Caco-2 (cell line): Measurements from ENCODE around the gene MRPS25. TPM values are rescaled to one million over a fixed set of nuclear protein-coding genes. Genes with fewer than 3 reads are reported as not detected.

Experiments
- BruUV-seq: library from RNA; stranded (reverse); fragments of 400-500 nt; replicated peaks from 2 replicates; lab custom pipeline; 2021; lab: Mats Ljungman, UMichigan
- CTCF ChIA-PET: fragments of 300-600 bp; sonication (Branson Sonifier 250); formaldehyde crosslinking; loops from one replicate; lab custom pipeline; 2022; ENCODE audit warnings: antibody characterized with exemption; lab: Charles Lee
- POLR2A ChIA-PET: fragments of 300-600 bp; sonication (Branson Sonifier 250); formaldehyde crosslinking; loops from one replicate; lab custom pipeline; 2022; ENCODE audit warnings: antibody characterized with exemption; lab: Charles Lee
- DNase-seq, 2 experiments: peaks; one replicate each; pipeline versions ENCODE4 v3.0.0 to v3.0.0-alpha.2; 2020 to 2022
- H3K27me3 ChIP-seq: replicated peaks from 2 replicates; pipeline ENCODE4 v1.6.0; 2011; ENCODE audit warnings: low read length; ENCODE audit not compliant: control insufficient read depth, insufficient read depth
- H3K36me3 ChIP-seq: 2 replicates; pipeline ENCODE4 v1.5.1; 2011; ENCODE audit warnings: low read length; ENCODE audit not compliant: control insufficient read depth, insufficient read depth
- H3K4me1 ChIP-seq: fragments of 250-450 bp; sonication (Bioruptor Pico); 2 replicates; pipeline ENCODE4 v1.5.1; 2020; ENCODE audit warnings: mild to moderate bottlenecking
- H3K4me3 ChIP-seq: 2 replicates; pipeline ENCODE4 v1.5.1; 2011; ENCODE audit warnings: low read depth, mild to moderate bottlenecking, control low read depth, low read length
- H3K9me3 ChIP-seq: fragments of 250-450 bp; sonication (Bioruptor Pico); 2 replicates; pipeline ENCODE4 v1.5.1; 2020; ENCODE audit warnings: mild to moderate bottlenecking, moderate library complexity
- H3K27ac Mint-ChIP-seq: one replicate; pipeline ENCODE4 v1.8.0; 2022; ENCODE audit warnings: mixed read lengths; ENCODE audit not compliant: unreplicated experiment
- H3K27me3 Mint-ChIP-seq: one replicate; pipeline ENCODE4 v1.8.0; 2022; ENCODE audit warnings: mixed read lengths; ENCODE audit not compliant: insufficient read depth, unreplicated experiment
- H3K36me3 Mint-ChIP-seq: one replicate; pipeline ENCODE4 v1.8.0; 2022; ENCODE audit warnings: mild to moderate bottlenecking, mixed read lengths; ENCODE audit not compliant: insufficient read depth, unreplicated experiment
- H3K4me1 Mint-ChIP-seq: one replicate; pipeline ENCODE4 v1.8.0; 2022; ENCODE audit warnings: low read depth, mixed read lengths; ENCODE audit not compliant: unreplicated experiment
- H3K4me3 Mint-ChIP-seq: one replicate; pipeline ENCODE4 v1.8.0; 2022; ENCODE audit warnings: mild to moderate bottlenecking, moderate library complexity, mixed read lengths; ENCODE audit not compliant: unreplicated experiment
- H3K9me3 Mint-ChIP-seq: one replicate; pipeline ENCODE4 v1.8.0; 2022; ENCODE audit warnings: mixed read lengths; ENCODE audit not compliant: unreplicated experiment
- CTCF ChIP-seq, 2 experiments: fragments of 200-600 bp in 1 of 2; IDR thresholded peaks; 1 replicate in 1 of 2; 2 replicates in 1 of 2; pipeline versions ENCODE4 v1.5.1 to v1.8.0; 2011 to 2022; ENCODE audit warnings: antibody characterized with exemption in 1 of 2, control low read depth in 1 of 2, inconsistent platforms in 1 of 2, low read depth in 1 of 2, low read length in 1 of 2, mild to moderate bottlenecking in 1 of 2, moderate library complexity in 1 of 2; ENCODE audit not compliant: insufficient read depth in 1 of 2, severe bottlenecking in 1 of 2, unreplicated experiment in 1 of 2
- intact Hi-C: fragments of 100-400 bp; cut with micrococcal nuclease; formaldehyde crosslinking; loops from one replicate; pipeline ENCODE4 v1.10.0; 2022; ENCODE audit not compliant: unreplicated experiment
- total RNA-seq: library from RNA; stranded (reverse); gene quantifications from 2 replicates; pipeline ENCODE4 v1.2.3, GENCODE V29; 2022

Gene MRPS25
- total RNA-seq, 1 experiment from 2014 or later = 53.3 TPM

- Histone ChIP-seq H3K36me3 (no peaks in the 10 kb centered on the region; the same call in none of the 2 replicates), H3K9me3 (no peaks in the 10 kb centered on the region), H3K4me3 (no peak overlapping the region), H3K27me3 (no peaks in the 10 kb centered on the region), H3K4me1 (no peaks in the 10 kb centered on the region)
- Mint-ChIP-seq H3K27ac (no peak overlapping the region), H3K9me3 (no peaks in the 10 kb centered on the region), H3K27me3 (no peaks in the 10 kb centered on the region), H3K4me3 (no peak overlapping the region), H3K4me1 (no peaks in the 10 kb centered on the region), H3K36me3 (peaks cover 27% of the 10 kb centered on the region)
- no peak for TF ChIP-seq CTCF (IDR thresholded peaks at IDR 0.05; ENCODE audit: insufficient read depth in 1 of 2, low read depth in 1 of 2, low read length in 1 of 2, severe bottlenecking in 1 of 2, unreplicated experiment in 1 of 2)
- CTCF ChIA-PET = no interaction called here
- intact Hi-C loops = no loop called here
- BruUV-seq = no TSS peak
- POLR2A ChIA-PET = interaction anchor here (1.0 kb wide), 1 partner anchor 9 kb away, joined by 3 read pairs; the partner anchor contains the start of gene MRPS25
- DNase-seq = no peak
These were observed 9.4 kb upstream of the MRPS25 start for GRCh38 chr3:15074500-15074899.

DNA sequence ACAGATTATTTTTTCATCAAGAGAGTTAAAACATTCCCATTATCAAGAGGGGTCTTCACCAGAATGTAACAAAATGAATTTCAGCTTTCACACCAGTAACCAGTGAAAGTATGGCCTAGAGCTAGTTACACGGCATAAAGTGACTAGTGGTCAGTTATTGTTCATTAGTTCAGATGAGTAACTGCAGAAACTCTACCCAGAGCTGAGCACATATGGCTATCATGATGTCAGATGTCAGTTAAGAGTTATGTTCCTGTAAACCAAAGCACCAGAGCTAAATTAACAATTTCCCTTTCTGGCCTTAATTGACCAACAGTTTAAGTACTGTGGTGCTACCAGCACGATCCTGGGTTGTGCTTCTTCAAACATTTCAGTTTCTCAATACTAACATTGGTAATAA is 6.6 kb upstream of the MRPS25 start:
- Histone ChIP-seq H3K27me3 (no peaks in the 10 kb centered on the region), H3K4me1 (no peaks in the 10 kb centered on the region), H3K36me3 (no peaks in the 10 kb centered on the region; the same call in 1 of the 2 replicates), H3K9me3 (no peaks in the 10 kb centered on the region), H3K4me3 (no peak overlapping the region)
- Mint-ChIP-seq H3K27me3 (no peaks in the 10 kb centered on the region), H3K36me3 (peaks cover 30% of the 10 kb centered on the region), H3K27ac (no peak overlapping the region), H3K4me3 (no peak overlapping the region), H3K4me1 (no peaks in the 10 kb centered on the region), H3K9me3 (no peaks in the 10 kb centered on the region)
- no peak for TF ChIP-seq CTCF (IDR thresholded peaks at IDR 0.05; ENCODE audit: insufficient read depth in 1 of 2, low read depth in 1 of 2, low read length in 1 of 2, severe bottlenecking in 1 of 2, unreplicated experiment in 1 of 2)
- POLR2A ChIA-PET = no interaction called here
- intact Hi-C loops = no loop called here
- no peak for DNase-seq
- CTCF ChIA-PET = no interaction called here
- no TSS peak for BruUV-seq

- no peaks in the 10 kb centered on the region for H3K27me3 Mint-ChIP-seq
- Histone ChIP-seq H3K27me3 (no peaks in the 10 kb centered on the region), H3K4me3 (no peak overlapping the region), H3K36me3 (no peaks in the 10 kb centered on the region), H3K9me3 (no peaks in the 10 kb centered on the region), H3K4me1 (peaks cover 4% of the 10 kb centered on the region; the same call in 1 of the 2 replicates)
- DNase-seq = no peak
- peaks cover 35% of the 10 kb centered on the region for H3K36me3 Mint-ChIP-seq
- no peak overlapping the region for H3K4me3 Mint-ChIP-seq
- no peaks in the 10 kb centered on the region for H3K4me1 Mint-ChIP-seq
- TF ChIP-seq CTCF (IDR thresholded peaks at IDR 0.05; ENCODE audit: insufficient read depth in 1 of 2, low read depth in 1 of 2, low read length in 1 of 2, severe bottlenecking in 1 of 2, unreplicated experiment in 1 of 2) = no peak
- no peak overlapping the region for H3K27ac Mint-ChIP-seq
- no TSS peak for BruUV-seq
- POLR2A ChIA-PET = no interaction called here
- intact Hi-C loops = no loop called here
- H3K9me3 Mint-ChIP-seq = no peaks in the 10 kb centered on the region
- CTCF ChIA-PET = no interaction called here
These were observed 4.3 kb upstream of the MRPS25 start for GRCh38 chr3:15069441-15069840.
